ENCODE results near the gene DPH2. TPM values are rescaled to one million over a fixed set of nuclear protein-coding genes. Genes with fewer than 3 reads are reported as not detected.

Gene DPH2
- total RNA-seq, 1 donor from 2014 or later = 5.1 TPM

DNA sequence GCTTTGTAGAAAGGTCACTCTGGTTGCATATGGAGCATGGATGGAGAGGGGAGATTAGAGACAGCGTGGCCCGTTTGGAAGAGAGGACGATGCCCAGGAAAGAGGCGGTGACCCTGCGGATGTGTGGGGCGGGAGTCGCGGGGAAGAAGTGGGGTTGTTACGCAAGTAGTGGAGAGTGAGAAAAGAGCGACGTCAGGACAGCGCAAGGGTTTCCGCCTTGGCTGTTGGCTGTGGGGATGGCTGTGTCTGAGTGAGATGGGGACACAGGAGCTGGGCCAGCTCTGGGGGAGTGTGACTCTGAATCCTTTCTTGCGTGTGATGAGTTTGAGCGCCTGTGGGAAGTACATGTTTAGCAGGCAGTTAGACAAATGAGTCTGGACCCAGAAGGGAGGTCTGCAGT, 13.0 kb downstream of the DPH2 start:
- DNase-seq (ENCODE audit: low spot score) = no peak

- DNase-seq (ENCODE audit: low spot score) = no peak
Observed at GRCh38 chr1:43983253-43983899, 13.6 kb downstream of the DPH2 start.

GRCh38 chr1:43984855-43985254, 15.0 kb downstream of the DPH2 start:
- no peak for DNase-seq (ENCODE audit: low spot score)

DNA sequence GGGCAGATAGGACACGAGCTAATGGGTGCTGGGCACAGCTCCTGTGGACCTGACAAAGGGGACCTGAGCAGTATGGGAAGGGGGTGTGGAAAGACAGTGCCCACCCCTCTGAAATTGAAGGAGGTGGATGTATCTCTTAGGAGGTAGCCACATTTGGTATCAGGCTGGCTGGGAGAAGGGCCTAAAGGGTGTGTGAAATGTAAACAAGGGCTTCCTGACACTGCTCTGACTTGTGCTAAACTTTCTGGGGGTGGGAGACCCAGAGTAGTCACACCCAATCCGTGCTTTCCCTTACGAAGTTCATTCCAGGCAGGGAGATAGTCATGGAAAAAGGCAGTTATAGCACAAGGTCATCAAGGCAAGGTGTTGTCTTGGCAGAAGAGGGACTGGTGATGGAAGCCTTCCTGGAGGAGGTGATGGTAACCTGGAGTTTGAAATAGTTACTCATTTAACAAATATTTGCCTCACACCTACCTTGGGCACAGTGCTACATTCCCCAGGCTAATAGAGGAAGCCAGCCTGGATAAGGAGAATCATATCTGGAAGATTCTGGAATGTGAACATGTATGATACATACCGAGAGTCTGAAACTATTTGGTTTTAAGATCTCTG, 16.3 kb downstream of the DPH2 start:
- no peak for DNase-seq (ENCODE audit: low spot score)

DNA sequence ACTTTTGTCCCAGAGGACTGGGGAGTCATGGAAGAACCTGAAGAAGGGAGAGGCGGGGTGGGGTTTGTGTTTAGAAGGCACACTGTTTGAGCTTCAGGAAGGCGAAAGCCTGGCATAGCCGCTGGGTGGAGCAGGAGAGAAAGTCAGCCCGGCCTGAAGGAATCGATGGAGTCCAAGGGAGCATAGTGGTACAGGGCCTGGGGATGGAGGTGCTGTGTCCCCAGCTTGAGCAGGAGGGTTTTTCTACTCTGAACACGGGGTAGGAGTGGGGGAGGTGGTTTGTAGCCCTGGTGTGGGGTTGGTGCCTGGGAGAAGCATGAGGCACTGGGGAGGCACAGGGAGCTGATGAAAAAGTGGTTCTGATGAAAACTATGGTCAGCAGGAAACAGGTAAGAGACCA, 16.9 kb downstream of the DPH2 start:
- no peak for DNase-seq (ENCODE audit: low spot score)

- no peak for DNase-seq (ENCODE audit: low spot score)
Observed at GRCh38 chr1:43987159-43987902, 17.5 kb downstream of the DPH2 start.

- DNase-seq (ENCODE audit: low spot score) = no peak
Observed at GRCh38 chr1:43990271-43991199, 20.7 kb downstream of the DPH2 start.

GRCh38 chr1:43991200-43991475, 21.3 kb downstream of the DPH2 start:
- DNase-seq (ENCODE audit: low spot score) = no peak

DNA sequence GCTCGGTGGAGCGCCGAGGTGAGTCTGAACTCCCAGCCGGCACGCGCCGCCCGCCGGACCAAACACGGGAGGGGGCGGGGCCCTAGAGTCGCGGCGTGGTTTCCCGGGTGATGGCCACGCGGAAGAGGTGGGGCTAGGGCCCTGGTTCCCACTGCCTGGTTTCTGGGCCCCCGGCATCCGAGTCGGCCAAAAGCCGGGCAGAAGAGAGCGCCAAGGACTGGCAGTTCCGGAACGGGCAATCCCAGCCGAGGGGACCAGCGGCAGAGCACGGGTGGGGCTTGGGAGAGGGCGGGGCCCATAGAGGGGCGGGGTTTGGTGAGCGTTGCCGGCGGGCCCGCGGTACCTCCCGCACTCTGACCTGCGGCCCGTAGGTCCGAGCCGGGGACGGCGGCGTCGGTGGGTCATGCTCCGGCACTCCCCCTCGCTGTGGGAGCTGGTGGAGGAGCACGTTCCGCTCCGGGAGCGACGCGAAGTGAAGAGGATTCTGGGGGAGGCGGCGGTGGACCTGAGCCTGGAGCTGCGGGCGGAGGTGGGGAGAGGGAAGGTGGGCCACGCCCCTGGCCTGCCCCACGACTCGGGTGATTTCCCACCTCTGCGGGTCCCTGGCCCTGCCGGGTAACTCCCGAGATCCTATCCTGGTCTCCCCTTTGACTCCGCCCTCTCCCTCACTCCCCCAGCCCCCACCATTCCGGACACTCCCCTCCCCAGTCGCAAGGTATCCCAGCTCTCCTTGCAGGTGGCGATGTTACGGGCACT, 21.8 kb downstream of the DPH2 start, which contains the start of gene CCDC24:
Gene CCDC24 (plus strand): TSS at position 124 of the 756 bp plus-strand sequence. CDS start 280 bp downstream, at position 404.
- peak; percentile 82 for DNase-seq (ENCODE audit: low spot score)

- DNase-seq (ENCODE audit: low spot score) = no peak
Observed at GRCh38 chr1:43992232-43992995, 22.6 kb downstream of the DPH2 start.

GRCh38 chr1:43993206-43993914, 23.6 kb downstream of the DPH2 start:
- no peak for DNase-seq (ENCODE audit: low spot score)

GRCh38 chr1:43994071-43994470, 24.3 kb downstream of the DPH2 start:
- DNase-seq (ENCODE audit: low spot score) = no peak

- DNase-seq (ENCODE audit: low spot score) = no peak
Observed at GRCh38 chr1:43994794-43995790, 25.3 kb downstream of the DPH2 start.

DNA sequence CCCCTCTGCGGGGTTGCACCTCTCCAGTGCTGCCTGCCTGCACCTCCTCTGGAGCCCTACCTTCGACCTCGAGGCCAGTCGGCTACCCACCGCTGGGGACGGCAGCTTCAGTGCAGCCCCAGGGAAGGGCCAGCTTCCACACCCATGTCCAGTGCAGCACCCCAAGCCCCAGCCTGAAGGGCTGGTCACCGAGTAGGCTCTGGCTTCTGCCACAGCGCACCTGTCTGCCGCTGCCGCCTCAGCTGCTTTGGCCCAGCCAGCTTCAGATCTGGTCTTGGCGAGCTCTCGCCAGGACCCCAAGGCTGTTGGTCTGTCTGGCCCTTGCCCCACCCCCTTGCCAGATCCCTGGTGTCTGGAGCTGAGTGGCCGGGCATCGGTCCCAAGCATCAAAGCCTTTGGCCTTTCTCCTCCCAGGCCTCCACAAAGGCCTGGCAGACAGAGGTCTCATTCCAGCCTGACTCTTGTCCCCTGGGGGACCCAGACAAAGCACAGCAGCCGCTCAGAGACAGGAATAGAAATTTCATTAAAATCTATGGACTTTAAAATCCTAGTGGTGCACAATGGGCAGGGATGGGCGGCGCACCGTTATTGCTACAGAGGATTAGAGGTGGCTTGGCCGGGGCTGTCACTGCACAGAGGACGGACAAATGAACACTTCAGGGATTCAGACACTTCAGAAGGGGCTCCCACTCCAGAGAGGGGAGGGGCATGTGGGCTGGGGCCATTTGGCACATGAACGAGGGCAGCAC, 26.3 kb downstream of the DPH2 start:
- no peak for DNase-seq (ENCODE audit: low spot score)

GRCh38 chr1:43996733-43997115, 26.9 kb downstream of the DPH2 start:
- DNase-seq (ENCODE audit: low spot score) = no peak

DNA sequence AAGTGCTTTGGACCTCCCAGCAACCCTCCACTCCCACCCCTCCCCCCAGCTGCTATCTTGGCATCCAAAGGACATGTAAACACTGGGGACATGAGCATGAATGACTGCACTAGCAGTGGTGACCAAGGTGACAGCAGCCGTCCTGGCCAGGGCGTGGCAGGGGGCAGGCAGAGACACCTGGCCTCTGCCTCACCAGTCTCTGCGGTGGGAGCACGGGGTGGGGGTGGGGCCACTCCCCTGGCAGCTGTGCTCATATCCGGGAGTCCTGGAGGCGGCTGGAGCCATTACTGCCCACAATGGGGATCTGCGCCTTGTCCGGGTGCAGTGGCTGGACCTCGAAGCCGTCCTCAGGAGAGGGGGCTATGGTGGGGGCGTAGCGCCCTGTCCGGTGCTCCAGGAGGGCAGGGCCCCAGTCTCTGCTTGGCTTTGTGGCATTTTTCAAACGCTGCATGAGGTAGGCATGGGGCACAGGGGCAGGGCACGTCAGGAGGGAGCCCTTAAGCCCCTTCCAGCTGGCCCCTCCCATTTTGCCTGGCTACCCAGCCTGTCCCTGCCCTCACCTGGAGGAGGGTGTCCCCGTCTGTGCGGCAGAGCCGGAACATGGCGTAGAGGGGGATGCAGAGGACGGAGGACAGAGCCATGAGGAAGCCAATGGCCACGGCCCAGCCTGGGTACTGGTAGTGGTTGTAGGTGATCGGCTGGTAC, 27.6 kb downstream of the DPH2 start:
- DNase-seq (ENCODE audit: low spot score) = no peak

DNA sequence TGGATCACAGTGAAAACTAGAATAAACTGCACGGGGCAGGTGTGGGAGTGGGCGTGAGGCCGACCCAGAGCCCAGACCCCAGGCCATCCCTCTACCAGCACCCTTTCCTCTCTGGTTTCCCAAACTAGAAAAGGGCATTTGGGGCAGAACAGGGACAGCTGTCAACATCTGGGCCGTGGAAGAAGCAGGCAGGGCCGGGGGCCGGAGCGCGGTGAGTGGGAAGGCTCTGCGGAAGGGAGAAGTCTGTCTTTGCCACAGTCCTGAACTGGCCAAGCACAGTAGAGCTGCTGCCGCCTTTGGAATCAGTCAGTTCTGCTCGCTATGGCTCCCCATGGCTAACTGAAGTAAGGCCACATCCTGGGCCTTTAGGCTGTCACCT, 28.2 kb downstream of the DPH2 start:
- DNase-seq (ENCODE audit: low spot score) = no peak
